ENCODE measurements around the gene RBM28. TPM values are rescaled to one million over a fixed set of nuclear protein-coding genes. Genes with fewer than 3 reads are reported as not detected.

Gene RBM28
- polyA plus RNA-seq, 1 donor (not counting 4 experiments of a cell fraction or from before 2014, with no cell fraction given): 36.4 TPM

- FAIRE-seq: no peak
- H3K4me3 ChIP-seq (ENCODE audit: control insufficient read depth in 2 of 3, extremely low read depth in 1 of 3, insufficient read depth in 2 of 3, low read depth in 1 of 3, low read length in 3 of 3): no peak overlapping the region
- dilution Hi-C loops (cut with MboI; ENCODE audit: extremely low pct_ligation_motif_present, low sequenced_read_pairs): no loop called here
Observed at GRCh38 chr7:128255271-128255670, 88.4 kb downstream of the RBM28 start.

DNA sequence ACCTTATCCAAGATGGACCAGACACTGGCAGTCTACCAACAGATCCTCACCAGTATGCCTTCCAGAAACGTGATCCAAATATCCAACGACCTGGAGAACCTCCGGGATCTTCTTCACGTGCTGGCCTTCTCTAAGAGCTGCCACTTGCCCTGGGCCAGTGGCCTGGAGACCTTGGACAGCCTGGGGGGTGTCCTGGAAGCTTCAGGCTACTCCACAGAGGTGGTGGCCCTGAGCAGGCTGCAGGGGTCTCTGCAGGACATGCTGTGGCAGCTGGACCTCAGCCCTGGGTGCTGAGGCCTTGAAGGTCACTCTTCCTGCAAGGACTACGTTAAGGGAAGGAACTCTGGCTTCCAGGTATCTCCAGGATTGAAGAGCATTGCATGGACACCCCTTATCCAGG is 89.2 kb downstream of the RBM28 start:
- no peaks in the 10 kb centered on the region for H3K9me3 ChIP-seq (ENCODE audit: control insufficient read depth, low read depth, low read length)
- no peaks in the 10 kb centered on the region for H3K79me2 ChIP-seq (ENCODE audit: control insufficient read depth, insufficient read depth, low read length)
- FAIRE-seq (no peak), DNase-seq (ENCODE audit: low read depth, low spot score) (no peak)
- H3K27me3 ChIP-seq (ENCODE audit: control insufficient read depth, extremely low read depth, insufficient read depth, low read length): no peaks in the 10 kb centered on the region
- H3K27ac ChIP-seq (ENCODE audit: control insufficient read depth, insufficient read depth, low read length): no peak overlapping the region
- no peaks in the 10 kb centered on the region for H4K20me1 ChIP-seq (ENCODE audit: control insufficient read depth, extremely low read depth, insufficient read depth, low read length)
- peaks cover 18% of the 10 kb centered on the region for H3K4me1 ChIP-seq (ENCODE audit: control insufficient read depth, extremely low read depth, insufficient read depth, low read length)
- no peak for TF ChIP-seq EZH2 (IDR thresholded peaks at IDR 0.05; ENCODE audit: low read length)
- TF ChIP-seq, protein P1, sequence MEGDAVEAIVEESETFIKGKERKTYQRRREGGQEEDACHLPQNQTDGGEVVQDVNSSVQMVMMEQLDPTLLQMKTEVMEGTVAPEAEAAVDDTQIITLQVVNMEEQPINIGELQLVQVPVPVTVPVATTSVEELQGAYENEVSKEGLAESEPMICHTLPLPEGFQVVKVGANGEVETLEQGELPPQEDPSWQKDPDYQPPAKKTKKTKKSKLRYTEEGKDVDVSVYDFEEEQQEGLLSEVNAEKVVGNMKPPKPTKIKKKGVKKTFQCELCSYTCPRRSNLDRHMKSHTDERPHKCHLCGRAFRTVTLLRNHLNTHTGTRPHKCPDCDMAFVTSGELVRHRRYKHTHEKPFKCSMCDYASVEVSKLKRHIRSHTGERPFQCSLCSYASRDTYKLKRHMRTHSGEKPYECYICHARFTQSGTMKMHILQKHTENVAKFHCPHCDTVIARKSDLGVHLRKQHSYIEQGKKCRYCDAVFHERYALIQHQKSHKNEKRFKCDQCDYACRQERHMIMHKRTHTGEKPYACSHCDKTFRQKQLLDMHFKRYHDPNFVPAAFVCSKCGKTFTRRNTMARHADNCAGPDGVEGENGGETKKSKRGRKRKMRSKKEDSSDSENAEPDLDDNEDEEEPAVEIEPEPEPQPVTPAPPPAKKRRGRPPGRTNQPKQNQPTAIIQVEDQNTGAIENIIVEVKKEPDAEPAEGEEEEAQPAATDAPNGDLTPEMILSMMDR (optimal IDR thresholded peaks at IDR 0.05 in 1 of 3, IDR thresholded peaks at IDR 0.05 in 1 of 3, conservative IDR thresholded peaks at IDR 0.05 in 1 of 3; ENCODE audit: extremely low read depth in 1 of 3, insufficient read depth in 2 of 3, low read length in 3 of 3): no peak
- H3K36me3 ChIP-seq (ENCODE audit: control insufficient read depth in 2 of 2, extremely low read depth in 1 of 2, insufficient read depth in 2 of 2, low read length in 2 of 2): no peaks in the 10 kb centered on the region
- no peak overlapping the region for H2AFZ ChIP-seq (ENCODE audit: control insufficient read depth, low read length)
- H3K9me1 ChIP-seq (ENCODE audit: control insufficient read depth, extremely low read depth, insufficient read depth, low read length): no peaks in the 10 kb centered on the region
- H3K9ac ChIP-seq (ENCODE audit: control insufficient read depth, extremely low read depth, insufficient read depth, low read length): no peak overlapping the region
- H3K4me2 ChIP-seq (ENCODE audit: control insufficient read depth, extremely low read depth, insufficient read depth, low read depth, low read length): no peak overlapping the region
- H3K4me3 ChIP-seq (ENCODE audit: control insufficient read depth in 2 of 3, extremely low read depth in 1 of 3, insufficient read depth in 2 of 3, low read depth in 1 of 3, low read length in 3 of 3): no peak overlapping the region
- dilution Hi-C loops (cut with MboI; ENCODE audit: extremely low pct_ligation_motif_present, low sequenced_read_pairs): no loop called here

More at GRCh38 chr7:128255271-128255670, 88.4 kb downstream of the RBM28 start:
- Histone ChIP-seq H3K27me3 (ENCODE audit: control insufficient read depth, extremely low read depth, insufficient read depth, low read length) (no peaks in the 10 kb centered on the region), H3K27ac (ENCODE audit: control insufficient read depth, insufficient read depth, low read length) (no peak overlapping the region), H3K4me1 (ENCODE audit: control insufficient read depth, extremely low read depth, insufficient read depth, low read length) (peaks cover 26% of the 10 kb centered on the region), H3K79me2 (ENCODE audit: control insufficient read depth, insufficient read depth, low read length) (no peaks in the 10 kb centered on the region), H3K9me3 (ENCODE audit: control insufficient read depth, low read depth, low read length) (no peaks in the 10 kb centered on the region), H3K4me2 (ENCODE audit: control insufficient read depth, extremely low read depth, insufficient read depth, low read depth, low read length) (no peak overlapping the region), H3K9ac (ENCODE audit: control insufficient read depth, extremely low read depth, insufficient read depth, low read length) (no peak overlapping the region), H4K20me1 (ENCODE audit: control insufficient read depth, extremely low read depth, insufficient read depth, low read length) (no peaks in the 10 kb centered on the region), H3K9me1 (ENCODE audit: control insufficient read depth, extremely low read depth, insufficient read depth, low read length) (no peaks in the 10 kb centered on the region), H2AFZ (ENCODE audit: control insufficient read depth, low read length) (no peak overlapping the region), H3K36me3 (ENCODE audit: control insufficient read depth in 2 of 2, extremely low read depth in 1 of 2, insufficient read depth in 2 of 2, low read length in 2 of 2) (no peaks in the 10 kb centered on the region)
- DNase-seq (ENCODE audit: low read depth, low spot score): no peak
- no peak for TF ChIP-seq EZH2 (IDR thresholded peaks at IDR 0.05; ENCODE audit: low read length)
- TF ChIP-seq, protein P1 (optimal IDR thresholded peaks at IDR 0.05 in 1 of 3, IDR thresholded peaks at IDR 0.05 in 1 of 3, conservative IDR thresholded peaks at IDR 0.05 in 1 of 3; ENCODE audit: extremely low read depth in 1 of 3, insufficient read depth in 2 of 3, low read length in 3 of 3): no peak

All from keratinocyte (primary cell).